HG03571 (cell line): ENCODE data around the gene NRG3.

Experiments
- ATAC-seq: cut with Tn5 transposase; IDR thresholded peaks from one replicate; pipeline ENCODE4 v1.9.1; 2021; ENCODE audit not compliant: unreplicated experiment

Gene NRG3

DNA sequence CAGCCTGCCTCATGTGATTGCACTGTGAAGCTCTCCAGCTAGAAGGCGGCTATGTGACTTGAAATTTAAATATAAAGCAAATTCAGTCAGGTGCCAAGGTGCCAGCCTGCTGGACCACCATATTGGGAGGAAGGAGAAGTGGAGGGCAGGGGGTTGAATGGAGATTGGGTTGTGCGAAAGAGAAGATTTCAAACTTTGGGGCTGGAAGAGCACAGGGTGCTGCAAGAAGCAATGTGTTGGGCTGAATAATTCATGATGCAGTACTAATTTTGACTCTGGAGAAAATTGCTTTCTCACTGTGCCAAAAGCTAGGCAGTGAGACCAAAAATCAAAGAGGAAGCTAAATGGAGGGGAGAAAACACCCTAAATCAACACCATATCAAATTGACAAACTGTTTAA lies 335.3 kb downstream of the NRG3 start:
- no peak for ATAC-seq

DNA sequence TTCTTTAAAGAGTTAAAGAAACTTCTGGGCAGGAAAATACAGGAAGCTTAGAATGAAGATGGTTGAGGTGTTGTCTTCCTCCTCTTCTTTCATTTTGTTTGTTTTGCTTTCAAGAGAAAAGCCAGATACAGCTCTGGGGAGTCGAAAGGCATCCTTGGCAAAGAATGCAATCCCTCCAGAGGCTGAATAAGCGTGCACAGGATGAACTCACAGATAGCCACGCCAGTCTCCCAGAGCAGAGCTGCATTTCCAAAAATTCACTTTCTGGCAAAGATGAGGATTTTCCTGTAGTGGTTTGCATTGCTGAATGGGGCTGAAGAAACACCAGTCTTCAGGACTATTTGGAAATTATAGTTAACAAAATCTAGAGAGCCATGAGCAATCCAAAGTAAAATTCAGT lies 336.4 kb downstream of the NRG3 start:
- no peak for ATAC-seq

DNA sequence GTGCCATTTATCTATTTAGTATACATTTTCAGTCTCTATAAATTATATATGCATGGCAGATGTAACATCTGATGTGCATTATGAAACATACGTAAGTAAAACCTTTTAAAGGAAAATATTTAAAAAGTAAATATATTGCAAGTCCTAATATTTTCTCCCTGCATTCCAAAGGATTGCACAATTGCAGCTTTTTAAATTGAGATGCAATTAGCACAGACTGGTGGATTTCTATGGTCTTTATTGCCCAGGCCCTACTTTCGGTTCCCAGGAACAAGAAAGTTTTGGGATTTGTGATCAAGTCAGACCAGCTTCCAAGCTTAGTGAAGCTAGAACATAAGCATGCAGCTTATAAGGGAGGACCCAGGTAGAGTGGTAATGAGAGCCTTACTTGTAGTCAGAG lies 337.8 kb downstream of the NRG3 start:
- no peak for ATAC-seq

DNA sequence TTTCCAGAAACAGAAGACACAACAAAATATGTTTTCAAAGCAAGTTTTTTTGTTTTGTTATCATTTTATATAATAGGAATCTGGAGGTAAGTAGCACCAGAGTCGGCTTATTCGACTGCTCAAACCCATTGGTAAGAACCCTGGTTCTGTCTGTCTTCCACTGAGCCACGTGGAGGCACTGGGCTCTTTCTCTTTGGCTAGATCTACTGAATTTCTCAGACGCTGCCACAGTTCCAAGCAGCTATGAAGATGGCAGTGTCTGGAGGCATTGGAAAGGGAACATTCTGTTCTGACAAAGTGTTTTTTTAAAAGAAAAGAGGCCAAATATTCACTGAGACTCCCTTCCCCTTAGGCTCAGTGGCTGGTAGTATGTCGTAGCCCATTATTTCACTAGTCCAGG lies 338.8 kb downstream of the NRG3 start:
- no peak for ATAC-seq

DNA sequence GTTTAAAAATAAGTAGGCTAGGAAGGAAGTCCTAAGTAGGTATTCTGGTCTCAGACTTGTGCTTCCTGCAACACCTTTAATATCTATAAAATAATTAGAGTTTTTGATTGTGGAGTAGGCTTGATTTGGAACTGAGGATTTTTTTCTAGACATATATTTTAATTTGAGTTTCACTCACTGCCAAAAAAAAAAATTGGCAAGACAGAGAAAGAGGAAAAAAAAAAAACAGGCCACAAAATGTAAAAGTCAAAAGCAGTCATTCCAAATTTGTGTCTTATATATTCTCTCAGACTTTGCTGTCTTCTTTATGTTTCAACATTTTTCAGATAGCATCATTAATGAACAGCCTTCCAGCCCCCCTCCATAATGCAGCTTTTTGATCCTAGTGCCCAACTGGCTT lies 346.1 kb downstream of the NRG3 start:
- no peak for ATAC-seq

DNA sequence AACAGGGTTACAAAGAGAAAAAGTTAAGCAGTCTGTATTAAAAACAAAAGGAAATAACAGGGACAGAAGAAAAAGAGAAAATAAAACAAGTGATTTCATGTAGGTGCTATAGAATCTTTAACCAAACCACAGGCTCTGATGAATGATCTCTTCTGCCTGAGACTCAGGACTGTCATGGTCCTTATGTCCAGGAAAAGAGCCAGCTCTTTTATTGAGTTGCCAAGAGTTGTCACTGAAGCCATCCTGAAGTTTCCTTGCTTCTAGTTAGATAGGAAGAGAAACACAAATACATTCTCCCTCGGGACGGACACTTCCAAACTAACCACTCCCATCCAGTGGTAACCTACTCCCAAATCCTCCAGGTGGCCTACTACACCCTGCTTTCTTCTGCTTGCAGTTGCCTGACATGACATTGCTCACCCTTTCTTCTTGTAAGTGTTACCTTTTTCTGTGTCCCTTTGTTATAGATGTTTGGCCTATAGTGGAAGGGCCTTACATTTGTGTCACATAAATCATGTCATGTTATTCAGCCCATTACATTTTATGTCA lies 346.7 kb downstream of the NRG3 start:
- no peak for ATAC-seq

DNA sequence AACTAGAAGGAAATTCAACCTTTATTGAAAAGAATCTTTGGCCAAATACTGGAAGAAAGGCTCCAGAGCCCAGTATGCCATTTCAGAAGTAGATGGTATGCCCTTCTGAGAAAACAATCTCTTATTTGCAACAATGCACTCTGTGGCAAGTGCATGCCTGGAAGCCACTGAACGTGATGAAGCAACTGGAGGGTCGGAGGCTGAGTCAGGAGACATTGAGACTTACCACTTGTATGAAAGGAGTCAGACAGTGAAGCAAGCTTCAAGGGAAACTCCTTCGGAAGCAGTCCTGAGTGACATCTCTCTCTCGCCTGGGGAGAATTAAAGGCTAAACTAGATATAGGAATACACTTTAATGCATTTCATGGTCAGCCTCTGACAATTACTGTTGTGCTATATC lies 353.7 kb downstream of the NRG3 start:
- no peak for ATAC-seq

DNA sequence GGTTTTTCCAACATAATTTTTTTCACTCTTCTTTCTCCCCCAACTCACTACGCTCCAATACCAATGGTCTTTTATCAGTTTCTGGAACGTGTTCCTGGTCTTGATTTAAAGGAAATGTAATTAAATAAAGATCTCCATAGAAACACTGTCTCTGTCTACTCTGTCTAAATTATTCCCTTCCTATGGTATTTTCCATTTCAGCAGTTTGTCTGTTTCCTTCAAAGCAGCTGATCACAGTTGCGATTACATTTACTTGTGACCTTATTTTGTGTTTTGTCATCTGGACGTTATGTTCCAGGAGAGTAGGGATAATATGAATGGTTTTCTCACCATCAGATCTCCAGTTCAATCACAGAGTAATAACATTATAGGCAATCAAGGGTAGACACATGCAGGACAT lies 359.2 kb downstream of the NRG3 start:
- no peak for ATAC-seq

DNA sequence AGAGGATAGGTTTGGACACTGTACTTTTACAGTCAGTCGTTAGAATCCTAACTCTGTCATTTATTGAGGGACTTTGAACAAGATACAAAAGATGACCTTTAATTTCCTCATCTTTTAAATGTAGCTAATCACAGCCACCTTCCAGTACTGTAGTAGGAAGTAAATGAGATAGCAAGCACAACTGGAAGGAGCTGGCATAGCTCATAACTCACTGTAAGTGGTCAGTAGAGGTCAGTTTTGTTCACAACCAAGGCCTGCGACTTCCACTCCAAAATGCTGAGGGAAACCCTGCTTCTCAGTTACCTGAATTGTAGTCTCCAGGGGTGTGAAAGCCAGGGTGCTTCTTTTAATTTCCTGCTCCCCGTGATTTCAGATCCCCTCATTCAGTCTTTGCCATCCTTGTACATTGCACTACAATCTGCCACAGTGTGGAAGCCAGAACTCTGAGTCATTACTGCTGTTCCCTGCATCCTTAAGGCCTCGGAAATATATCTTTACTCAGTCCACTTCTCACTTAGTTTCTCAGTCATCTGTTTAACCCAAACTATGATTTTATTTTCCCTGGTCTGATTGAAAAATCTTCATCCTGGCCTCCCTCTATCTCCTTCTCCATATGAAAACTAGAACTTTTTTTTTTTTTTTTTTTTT lies 361.2 kb downstream of the NRG3 start:
- ATAC-seq: no peak

DNA sequence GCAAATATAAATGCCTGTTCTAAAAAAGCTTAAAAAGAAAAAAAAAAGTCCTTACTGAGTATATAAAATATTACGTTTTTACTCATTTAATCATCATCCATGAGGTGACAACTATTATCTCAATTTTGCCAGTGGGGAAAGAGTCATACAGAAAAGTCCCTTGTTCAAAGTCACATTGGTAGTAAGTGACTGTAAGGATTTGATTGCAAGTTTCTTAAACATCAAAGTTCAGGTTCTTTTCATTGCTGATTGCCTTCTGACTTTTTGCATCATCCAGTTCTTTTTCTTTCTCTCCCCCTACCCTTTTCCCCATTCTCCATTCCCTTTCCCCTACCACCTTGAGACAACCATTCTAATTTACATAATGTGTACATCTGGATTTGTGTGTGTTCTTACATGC lies 363.3 kb downstream of the NRG3 start:
- ATAC-seq: no peak

DNA sequence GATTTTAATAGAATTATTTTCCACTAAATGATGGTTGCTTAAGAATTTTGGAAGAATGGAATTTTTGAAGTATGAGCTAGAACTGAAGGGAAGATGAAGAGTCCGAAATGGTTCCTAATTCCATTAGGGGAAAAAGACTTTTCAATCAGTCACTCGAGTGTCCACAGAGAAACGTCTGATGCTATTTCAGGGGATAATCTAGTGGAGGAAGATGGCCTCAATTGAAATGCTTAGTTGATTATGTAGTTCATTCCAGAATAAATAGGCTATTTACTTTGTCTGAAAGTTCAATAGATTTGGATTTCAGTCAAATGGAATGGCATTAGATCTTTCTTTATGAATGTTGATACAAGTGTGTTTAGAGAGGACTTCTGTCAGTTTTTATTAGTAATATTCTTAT lies 365.4 kb downstream of the NRG3 start:
- no peak for ATAC-seq

DNA sequence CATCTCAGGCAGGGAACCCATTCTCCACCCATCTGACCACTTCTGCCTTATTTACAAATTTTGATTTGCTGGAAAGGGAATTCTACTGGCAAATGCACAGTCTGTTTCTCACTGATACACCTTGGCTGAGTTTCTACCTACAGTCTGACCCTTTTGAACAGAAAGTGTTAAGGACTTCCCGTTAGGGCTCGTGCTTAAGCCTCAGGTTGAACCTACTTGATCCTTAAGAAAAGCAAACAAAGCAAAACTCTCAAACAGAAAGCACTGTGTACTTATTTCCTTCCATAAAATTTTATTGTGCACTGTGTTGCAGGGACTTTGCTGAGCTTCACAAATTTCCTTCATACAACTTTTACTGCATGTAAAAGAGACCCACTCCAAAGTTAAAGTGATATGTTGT lies 367.8 kb downstream of the NRG3 start:
- ATAC-seq: no peak

DNA sequence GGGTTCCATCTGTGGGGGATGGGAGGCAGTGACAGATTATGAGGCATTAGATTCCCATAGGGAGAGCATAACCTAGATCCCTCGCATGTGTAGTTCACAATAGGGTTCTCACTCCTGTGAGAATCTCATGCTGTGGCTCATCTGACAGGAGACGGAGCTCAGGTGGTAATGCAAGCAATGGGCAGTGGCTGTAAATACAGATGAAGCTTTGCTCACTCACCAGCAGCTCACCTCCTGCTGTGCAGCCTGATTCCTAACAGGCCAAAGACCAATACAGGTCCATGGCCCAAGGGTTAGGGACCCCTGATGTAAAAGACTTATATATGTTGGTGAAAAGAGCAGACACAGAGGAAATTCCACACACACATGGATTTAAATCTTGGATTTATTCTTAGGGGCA lies 370.2 kb downstream of the NRG3 start:
- no peak for ATAC-seq

DNA sequence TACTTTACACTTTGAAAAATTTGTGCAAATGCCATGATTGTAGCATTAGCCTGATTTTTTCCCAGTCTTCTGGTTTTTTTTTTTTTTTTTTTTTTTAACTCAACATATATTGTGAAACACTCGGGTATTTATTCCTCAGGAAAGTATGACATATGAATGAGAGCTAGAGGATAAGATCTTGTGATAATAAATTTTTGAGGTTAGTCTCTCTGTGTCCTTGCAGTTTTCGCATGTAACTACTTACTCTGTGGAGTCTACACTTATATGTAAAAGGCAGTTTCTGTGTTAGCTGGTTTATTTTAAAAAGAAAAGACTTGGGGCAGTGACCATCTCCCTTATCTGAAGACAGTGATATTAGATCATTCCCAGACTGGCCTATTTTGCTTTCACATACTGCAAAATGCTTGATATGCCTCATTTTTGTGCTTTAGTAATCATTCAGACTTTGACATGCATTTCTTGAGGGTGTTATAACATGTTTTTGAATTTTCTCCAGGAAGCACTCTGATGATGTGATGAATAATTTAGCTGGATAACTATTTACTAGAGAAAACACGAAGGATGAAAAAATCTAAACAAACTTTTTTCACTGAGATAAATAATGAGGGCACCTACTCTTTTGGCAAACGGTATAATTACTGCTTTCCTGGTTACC lies 371.0 kb downstream of the NRG3 start:
- no peak for ATAC-seq

DNA sequence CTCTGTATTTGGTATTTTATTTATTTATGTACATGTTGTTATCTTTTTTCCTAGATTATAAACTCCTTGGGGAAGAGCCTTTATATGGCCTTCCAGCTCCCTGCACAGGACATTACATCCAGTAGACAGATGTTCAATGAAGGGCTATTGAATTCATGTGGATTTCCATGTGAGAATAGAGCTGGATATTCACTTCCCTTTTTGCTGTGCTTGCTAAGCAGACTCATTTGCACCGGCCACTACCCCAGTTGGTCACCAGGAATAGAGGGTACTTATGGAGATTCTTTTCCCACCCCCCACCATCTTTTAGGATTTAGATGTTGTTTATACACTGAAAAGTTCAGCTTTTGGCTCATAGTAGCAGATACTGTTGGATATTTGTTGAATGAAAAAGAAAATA lies 374.1 kb downstream of the NRG3 start:
- no peak for ATAC-seq

DNA sequence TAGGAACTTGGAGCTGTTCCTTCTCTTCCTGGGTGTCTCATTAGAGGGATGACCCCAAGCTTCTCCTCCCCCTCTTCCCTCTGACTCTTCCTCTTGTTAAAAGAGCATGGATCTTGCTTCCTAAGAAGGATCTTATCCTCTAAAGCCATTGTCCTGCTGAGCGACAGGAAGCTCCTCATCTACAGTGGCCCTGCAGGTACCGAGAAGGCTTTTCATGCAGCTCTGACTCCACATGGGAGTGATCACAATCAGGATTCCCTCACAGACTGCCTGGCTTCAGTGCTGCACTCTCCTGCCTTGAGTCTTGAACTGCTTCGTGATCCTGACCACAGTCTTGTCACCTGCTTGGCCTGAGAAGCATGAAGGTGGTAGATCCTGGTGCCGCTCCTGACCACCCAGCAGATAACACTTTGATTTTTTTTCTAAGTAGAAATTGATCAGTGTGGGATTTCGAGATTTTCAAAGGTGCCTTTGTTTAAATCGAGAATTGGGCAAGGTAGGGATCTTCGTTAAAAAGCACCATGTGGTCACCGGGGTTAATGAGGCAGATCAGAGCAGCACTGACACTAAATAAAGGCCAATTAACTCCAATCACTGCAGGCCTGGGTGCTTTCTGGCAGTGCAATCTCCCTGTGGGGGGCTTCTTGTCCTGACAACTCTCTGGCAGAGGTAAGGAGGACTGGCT lies 376.4 kb downstream of the NRG3 start:
- ATAC-seq: no peak

DNA sequence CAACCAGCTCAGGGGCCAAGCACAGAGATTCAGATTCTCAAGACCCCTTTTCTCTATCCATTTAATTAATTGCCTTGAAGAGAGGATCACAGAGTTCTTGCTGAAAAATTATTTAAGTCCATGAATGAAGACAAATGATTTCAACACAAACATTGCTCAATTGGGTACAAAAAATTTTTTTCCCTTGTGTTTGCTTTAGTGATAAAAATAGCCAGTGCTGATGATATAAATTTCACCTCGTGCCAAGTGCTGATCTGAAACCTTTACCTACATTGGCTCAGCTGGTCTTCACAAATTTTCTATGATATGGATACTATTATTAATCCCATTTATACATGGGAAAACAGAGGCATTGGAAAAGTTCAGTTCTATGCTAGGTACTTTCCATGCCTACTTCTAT lies 377.1 kb downstream of the NRG3 start:
- ATAC-seq: no peak

DNA sequence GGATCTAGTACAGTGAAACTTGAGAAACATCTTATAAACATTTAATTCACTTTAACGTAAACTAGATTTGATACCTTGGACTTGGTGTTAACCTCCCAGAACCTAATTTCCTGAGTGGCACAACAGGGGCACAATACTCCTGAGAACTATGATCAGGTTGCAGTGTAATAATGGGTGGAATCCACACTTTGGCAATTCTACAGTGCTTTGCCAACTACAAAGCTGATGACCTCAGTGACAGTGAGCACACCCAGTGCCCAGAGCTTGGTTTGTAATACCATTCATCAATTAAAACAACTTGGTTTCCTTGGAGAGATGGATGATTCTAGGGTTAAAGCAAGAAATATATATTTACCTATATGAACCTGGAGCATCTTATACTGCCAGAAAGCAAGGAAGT lies 379.2 kb downstream of the NRG3 start:
- ATAC-seq: no peak

DNA sequence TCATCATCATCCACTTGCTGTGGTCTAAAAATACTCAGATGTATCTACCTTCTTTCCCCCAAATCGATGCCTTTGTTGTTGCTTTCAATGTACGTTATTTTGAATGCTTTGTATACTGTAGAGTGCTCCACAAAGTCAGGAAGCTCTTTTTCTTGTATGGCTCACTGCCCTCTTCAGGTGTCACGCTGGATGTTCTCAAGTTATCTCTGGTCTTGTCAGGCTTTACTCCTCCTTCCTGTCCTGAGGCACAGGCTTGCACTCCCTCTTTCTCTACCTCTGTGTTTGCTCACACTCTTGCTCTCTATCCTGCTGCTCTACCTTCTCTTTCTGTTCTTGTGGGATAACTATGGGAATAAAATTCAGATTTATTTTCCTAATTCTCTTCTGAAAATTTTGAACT lies 381.3 kb downstream of the NRG3 start:
- no peak for ATAC-seq

DNA sequence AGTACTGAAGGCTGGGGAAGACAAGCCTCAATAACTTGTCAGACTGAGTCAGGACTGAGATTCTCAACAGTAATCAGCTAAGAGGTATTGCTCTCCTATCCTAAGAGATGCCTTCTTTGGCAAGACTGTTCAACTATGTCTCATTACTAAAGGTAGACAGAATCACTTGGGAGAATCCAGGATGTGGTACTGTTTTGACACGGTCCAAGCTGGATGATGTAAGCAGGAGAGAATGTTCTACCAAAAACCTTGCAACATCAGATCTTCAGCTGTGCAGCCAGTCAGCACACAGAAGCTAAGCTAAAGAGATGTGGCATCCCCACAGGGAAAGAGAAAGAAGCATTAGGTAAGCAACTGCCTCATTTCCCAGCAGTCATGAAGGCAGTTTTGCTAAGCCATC lies 391.4 kb downstream of the NRG3 start:
- ATAC-seq: no peak

DNA sequence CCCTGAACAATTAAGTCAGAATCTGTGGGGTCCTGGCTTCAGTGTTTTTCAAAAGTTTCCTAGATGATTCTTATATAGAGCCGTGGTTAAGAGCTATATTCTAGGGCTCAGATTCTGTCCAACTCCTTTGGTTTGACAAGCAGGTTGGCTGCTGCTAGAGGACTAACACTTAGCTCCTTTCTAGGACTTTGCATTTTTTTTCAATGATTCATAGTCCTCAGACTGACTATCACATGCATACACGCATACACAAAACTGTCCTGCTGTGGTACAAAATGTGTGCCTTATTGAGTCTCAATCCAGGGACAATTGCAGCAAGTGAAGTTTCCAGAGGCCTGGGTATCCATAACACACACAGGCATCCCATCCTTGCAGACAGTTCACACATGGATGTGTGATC lies 392.0 kb downstream of the NRG3 start:
- ATAC-seq: no peak

DNA sequence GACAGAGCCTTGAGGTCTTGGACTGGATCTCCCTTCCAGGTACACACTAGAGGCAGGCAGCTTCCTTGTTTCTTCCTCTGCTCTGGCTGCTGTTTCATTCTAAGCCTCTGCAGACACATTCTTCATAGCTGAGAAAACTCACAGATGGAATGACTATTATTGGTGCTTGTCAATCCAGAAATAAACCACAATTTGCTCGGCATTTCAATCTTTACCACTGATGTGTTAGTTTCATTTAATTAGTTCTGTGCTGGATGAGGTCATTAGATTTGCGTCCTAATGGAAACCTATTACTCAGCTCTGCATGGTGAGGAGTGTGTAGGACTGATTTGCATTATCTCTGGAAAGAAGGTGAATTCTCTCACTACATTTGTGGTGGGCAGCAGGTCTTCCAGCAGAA lies 392.5 kb downstream of the NRG3 start:
- no peak for ATAC-seq
